Measurements from ENCODE around the gene CHRNB4.
"Not testable (repeated sequence)": the region's sequence is repeated elsewhere in the genome, so short reads cannot be mapped to it uniquely, and the experiment has no call there.

Gene CHRNB4

DNA sequence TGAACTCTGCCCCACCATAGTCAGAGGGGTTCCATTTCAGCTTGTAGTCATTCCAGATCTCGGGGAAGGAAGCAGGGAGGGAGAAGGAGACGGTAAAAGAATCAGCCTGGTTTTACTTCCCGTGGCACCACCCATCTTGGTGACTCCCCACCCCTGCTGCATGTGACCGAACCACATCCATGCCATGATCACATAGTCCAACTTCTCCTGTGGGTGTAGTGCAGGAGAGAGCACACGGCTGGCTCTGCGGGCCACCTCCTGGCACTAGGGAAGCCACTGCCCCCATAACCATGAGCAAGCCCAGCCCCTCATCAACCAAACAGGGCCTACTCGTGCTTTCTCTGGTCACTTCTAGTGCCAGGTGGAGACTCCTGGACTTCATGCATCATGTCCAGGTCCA is 23.9 kb downstream of the CHRNB4 start:
- H3K4me3 ChIP-seq (replicated peaks; ENCODE audit: low read depth, low read length) = no peak overlapping the region
- no peak for DNase-seq (ENCODE audit: extremely low read depth, low read depth)
- TF ChIP-seq, protein P1, sequence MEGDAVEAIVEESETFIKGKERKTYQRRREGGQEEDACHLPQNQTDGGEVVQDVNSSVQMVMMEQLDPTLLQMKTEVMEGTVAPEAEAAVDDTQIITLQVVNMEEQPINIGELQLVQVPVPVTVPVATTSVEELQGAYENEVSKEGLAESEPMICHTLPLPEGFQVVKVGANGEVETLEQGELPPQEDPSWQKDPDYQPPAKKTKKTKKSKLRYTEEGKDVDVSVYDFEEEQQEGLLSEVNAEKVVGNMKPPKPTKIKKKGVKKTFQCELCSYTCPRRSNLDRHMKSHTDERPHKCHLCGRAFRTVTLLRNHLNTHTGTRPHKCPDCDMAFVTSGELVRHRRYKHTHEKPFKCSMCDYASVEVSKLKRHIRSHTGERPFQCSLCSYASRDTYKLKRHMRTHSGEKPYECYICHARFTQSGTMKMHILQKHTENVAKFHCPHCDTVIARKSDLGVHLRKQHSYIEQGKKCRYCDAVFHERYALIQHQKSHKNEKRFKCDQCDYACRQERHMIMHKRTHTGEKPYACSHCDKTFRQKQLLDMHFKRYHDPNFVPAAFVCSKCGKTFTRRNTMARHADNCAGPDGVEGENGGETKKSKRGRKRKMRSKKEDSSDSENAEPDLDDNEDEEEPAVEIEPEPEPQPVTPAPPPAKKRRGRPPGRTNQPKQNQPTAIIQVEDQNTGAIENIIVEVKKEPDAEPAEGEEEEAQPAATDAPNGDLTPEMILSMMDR (IDR thresholded peaks at IDR 0.05; ENCODE audit: low read depth, low read length, missing control alignments) = no peak

DNA sequence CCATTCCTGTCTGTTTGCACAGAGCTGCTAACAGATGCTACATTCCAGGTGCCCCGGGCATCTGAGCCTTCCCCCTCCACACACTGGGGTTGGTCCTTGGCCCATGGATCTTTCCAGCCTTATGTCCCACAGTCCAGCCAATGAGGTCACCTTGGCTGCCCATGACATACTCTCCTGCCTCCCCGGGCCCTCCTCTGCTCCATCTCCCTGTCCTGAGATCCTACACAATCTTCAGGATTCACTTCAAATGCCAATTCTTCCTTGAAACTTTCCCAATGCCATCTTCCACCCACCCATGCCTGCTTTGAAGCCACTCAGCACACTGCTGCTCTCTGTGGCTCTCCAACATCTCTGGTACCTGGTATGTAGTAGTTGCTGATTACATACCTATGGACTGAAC is 24.5 kb downstream of the CHRNB4 start:
- TF ChIP-seq, protein P1 (IDR thresholded peaks at IDR 0.05; ENCODE audit: low read depth, low read length, missing control alignments) = no peak
- DNase-seq (ENCODE audit: extremely low read depth, low read depth) = no peak
- no peak overlapping the region for H3K4me3 ChIP-seq (replicated peaks; ENCODE audit: low read depth, low read length)

DNA sequence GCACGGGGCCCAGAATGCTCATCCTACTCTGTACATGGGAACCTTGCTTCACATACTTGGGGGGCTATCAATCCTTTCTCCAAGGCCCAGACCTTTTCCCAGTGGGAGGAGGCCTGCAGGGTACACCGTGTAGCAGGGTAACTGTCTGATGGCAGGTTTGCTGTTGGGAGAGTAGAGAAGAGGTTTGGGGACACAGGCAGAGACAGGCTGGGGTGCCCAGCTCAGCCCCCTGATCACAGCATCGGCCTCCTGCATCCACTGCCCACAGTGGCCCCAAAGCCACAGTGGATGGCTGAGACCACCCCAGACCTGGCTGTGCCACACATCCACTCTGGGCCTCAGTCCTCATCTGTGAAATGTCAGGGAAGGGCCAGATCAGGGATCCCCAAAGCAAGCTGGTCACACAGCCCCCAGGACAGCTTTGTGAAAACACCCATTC is 25.8 kb downstream of the CHRNB4 start:
- H3K4me3 ChIP-seq (replicated peaks; ENCODE audit: low read depth, low read length) = no peak overlapping the region
- no peak for DNase-seq (ENCODE audit: extremely low read depth, low read depth)
- TF ChIP-seq, protein P1 (IDR thresholded peaks at IDR 0.05; ENCODE audit: low read depth, low read length, missing control alignments) = no peak

DNA sequence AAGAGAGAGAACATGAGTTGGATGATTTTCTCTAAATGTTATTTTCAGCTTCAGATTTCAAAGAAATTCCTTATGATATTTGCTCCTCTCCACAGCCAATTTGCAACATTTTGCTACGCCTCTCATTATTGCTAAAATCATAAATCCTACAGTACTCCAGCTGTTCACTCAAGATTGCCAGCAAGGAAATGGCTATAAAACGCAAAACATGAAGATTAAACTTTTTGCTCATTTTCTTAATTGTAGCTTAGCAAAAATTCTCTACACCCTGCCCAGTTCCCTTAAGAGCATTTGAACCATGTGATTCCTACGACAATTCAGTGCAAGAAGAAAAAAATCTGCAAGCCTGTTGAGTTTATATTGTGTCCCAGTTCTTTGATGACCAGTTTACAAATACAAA is 27.0 kb downstream of the CHRNB4 start:
- TF ChIP-seq, protein P1 (IDR thresholded peaks at IDR 0.05; ENCODE audit: low read depth, low read length, missing control alignments) = no peak
- DNase-seq (ENCODE audit: extremely low read depth, low read depth) = no peak

DNA sequence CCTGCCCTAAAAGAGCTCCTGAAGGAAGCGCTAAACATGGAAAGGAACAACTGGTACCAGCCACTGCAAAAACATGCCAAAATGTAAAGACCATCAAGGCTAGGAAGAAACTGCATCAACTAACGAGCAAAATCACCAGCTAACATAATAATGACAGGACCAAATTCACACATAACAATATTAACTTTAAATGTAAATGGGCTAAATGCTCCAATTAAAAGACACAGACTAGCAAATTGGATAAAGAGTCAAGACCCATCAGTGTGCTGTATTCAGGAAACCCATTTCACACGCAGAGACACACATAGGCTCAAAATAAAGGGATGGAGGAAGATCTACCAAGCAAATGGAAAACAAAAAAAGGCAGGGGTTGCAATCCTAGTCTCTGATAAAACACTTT is 31.5 kb downstream of the CHRNB4 start:
- not testable (repeated sequence) for DNase-seq (ENCODE audit: extremely low read depth, low read depth); H3K4me3 ChIP-seq (replicated peaks; ENCODE audit: low read depth, low read length)

More for the DNA sequence above, 27.0 kb downstream of the CHRNB4 start:
- H3K4me3 ChIP-seq (replicated peaks; ENCODE audit: low read depth, low read length) = no peak overlapping the region

DNA sequence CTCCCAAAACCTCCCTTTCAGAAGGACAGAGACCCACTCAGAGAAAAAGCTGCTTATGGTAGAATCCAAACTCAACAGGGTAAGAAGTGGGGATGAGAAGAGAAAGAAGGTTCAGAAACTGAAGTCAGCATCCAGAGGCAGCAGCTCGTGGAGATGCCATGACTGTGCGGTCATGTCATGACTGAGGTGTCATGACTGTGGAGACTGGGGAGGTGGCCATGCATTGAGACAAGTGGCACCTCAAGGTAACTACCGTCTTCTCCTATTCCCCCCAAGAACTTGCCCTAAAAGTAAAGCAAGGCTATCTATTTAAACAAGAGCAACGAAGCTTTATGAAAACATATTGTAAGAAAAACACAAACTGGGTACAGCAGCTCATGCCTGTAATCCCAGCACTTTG is 35.3 kb downstream of the CHRNB4 start:
- TF ChIP-seq, protein P1 (IDR thresholded peaks at IDR 0.05; ENCODE audit: low read depth, low read length, missing control alignments) = no peak
- no peak for DNase-seq (ENCODE audit: extremely low read depth, low read depth)
- H3K4me3 ChIP-seq (replicated peaks; ENCODE audit: low read depth, low read length) = no peak overlapping the region

DNA sequence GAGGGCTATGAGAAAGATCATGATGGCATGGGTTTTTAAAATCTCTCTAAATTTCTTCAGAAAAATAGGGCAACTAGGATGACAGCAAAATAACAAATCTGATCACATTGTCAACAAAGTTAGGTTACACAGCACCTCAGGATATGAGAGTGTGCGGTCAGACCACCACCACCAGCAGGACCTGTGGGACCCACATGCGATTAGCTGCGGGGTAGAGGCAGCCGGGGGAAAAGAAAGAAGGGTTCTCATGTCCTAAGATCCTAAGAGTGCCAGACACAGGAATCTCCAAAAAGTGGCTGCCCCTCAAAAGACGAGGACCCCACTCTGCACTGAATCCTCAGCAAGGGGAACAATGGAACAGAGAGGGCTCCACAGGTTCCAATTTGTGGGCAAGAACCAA is 35.8 kb downstream of the CHRNB4 start:
- H3K4me3 ChIP-seq (replicated peaks; ENCODE audit: low read depth, low read length) = no peak overlapping the region
- TF ChIP-seq, protein P1 (IDR thresholded peaks at IDR 0.05; ENCODE audit: low read depth, low read length, missing control alignments) = no peak
- no peak for DNase-seq (ENCODE audit: extremely low read depth, low read depth)

Data from HFF-Myc (cell line).